Activated CD8-positive, alpha-beta memory T cell treated with anti-CD3 and anti-CD28 coated beads for 24 hours (primary cell): ENCODE data around the gene CCDC7.
"Not testable (repeated sequence)": the region's sequence is repeated elsewhere in the genome, so short reads cannot be mapped to it uniquely, and the experiment has no call there.

ENCODE experiments used
- DNase-seq: peaks from one replicate; pipeline ENCODE4 v3.0.0-alpha.2; 2020

CCDC7 gene

GRCh38 chr10:32459051-32459698 is 13.2 kb downstream of the CCDC7 start:
- DNase-seq = no peak

- DNase-seq = no peak
These were observed 15.3 kb downstream of the CCDC7 start for GRCh38 chr10:32461203-32461602.

GRCh38 chr10:32471232-32471631 is 25.3 kb downstream of the CCDC7 start:
- no peak for DNase-seq

- no peak for DNase-seq
These were observed 31.6 kb downstream of the CCDC7 start for GRCh38 chr10:32477499-32477898.

- DNase-seq = no peak
These were observed 35.7 kb downstream of the CCDC7 start for GRCh38 chr10:32481606-32482005.

- DNase-seq = not testable (repeated sequence)
These were observed 37.1 kb downstream of the CCDC7 start for GRCh38 chr10:32483019-32483502.

- not testable (repeated sequence) for DNase-seq
These were observed 42.1 kb downstream of the CCDC7 start for GRCh38 chr10:32488038-32488437.

GRCh38 chr10:32489158-32489557 is 43.2 kb downstream of the CCDC7 start:
- no peak for DNase-seq

- no peak for DNase-seq
These were observed 44.0 kb downstream of the CCDC7 start for GRCh38 chr10:32489901-32490300.

GRCh38 chr10:32494562-32494961 is 48.6 kb downstream of the CCDC7 start:
- DNase-seq = not testable (repeated sequence)

GRCh38 chr10:32500136-32500535 is 54.2 kb downstream of the CCDC7 start:
- not testable (repeated sequence) for DNase-seq

- DNase-seq = no peak
These were observed 56.0 kb downstream of the CCDC7 start for GRCh38 chr10:32501906-32502305.

- not testable (repeated sequence) for DNase-seq
These were observed 60.0 kb downstream of the CCDC7 start for GRCh38 chr10:32505762-32506420.

- no peak for DNase-seq
These were observed 65.7 kb downstream of the CCDC7 start for GRCh38 chr10:32511599-32511998.

GRCh38 chr10:32516567-32517495 is 70.9 kb downstream of the CCDC7 start:
- no peak for DNase-seq

GRCh38 chr10:32530231-32530630 is 84.3 kb downstream of the CCDC7 start:
- DNase-seq = no peak

- no peak for DNase-seq
These were observed 92.3 kb downstream of the CCDC7 start for GRCh38 chr10:32538256-32538655.

- no peak for DNase-seq
These were observed 94.9 kb downstream of the CCDC7 start for GRCh38 chr10:32540691-32541470.

GRCh38 chr10:32548208-32548607 is 102.3 kb downstream of the CCDC7 start:
- DNase-seq = no peak

- no peak for DNase-seq
These were observed 110.9 kb downstream of the CCDC7 start for GRCh38 chr10:32556783-32557395.

GRCh38 chr10:32562695-32563094 is 116.8 kb downstream of the CCDC7 start:
- DNase-seq = not testable (repeated sequence)

GRCh38 chr10:32577448-32577847 is 131.5 kb downstream of the CCDC7 start:
- no peak for DNase-seq
